ENCODE results near the gene POU4F3.

DNA sequence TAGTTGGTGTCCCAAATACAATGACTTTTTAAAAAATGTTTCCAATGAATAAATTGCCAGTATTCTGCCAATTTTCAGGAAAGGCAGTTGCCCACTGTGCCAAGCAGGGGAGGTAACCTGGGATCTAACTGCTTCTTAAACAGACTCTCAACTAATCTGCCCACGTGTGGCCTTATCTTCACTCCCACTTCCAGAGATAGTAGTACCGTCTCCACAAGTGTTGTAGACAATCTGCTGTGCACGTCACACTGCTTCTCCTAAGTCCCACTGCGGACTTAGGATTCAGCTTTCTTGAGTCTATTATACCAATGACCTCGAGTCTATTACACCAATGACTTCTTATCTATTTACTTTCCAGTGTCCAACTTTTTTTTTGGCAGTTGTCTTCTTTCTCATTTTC is 21.2 kb downstream of the POU4F3 start:
- no peak for TF ChIP-seq POLR2A (IDR thresholded peaks at IDR 0.05)
- TF ChIP-seq, protein P1, sequence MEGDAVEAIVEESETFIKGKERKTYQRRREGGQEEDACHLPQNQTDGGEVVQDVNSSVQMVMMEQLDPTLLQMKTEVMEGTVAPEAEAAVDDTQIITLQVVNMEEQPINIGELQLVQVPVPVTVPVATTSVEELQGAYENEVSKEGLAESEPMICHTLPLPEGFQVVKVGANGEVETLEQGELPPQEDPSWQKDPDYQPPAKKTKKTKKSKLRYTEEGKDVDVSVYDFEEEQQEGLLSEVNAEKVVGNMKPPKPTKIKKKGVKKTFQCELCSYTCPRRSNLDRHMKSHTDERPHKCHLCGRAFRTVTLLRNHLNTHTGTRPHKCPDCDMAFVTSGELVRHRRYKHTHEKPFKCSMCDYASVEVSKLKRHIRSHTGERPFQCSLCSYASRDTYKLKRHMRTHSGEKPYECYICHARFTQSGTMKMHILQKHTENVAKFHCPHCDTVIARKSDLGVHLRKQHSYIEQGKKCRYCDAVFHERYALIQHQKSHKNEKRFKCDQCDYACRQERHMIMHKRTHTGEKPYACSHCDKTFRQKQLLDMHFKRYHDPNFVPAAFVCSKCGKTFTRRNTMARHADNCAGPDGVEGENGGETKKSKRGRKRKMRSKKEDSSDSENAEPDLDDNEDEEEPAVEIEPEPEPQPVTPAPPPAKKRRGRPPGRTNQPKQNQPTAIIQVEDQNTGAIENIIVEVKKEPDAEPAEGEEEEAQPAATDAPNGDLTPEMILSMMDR (IDR thresholded peaks at IDR 0.05) = no peak

All from stomach (tissue), 4 donors.